Eye (tissue), 1 donor: ENCODE measurements around the gene H6PD.
"Not testable (repeated sequence)": the region's sequence is repeated elsewhere in the genome, so short reads cannot be mapped to it uniquely, and the experiment has no call there.

Experiments
- DNase-seq: peaks from one replicate; pipeline ENCODE4 v3.0.0-alpha.2; 2015

Gene H6PD

GRCh38 chr1:9281071-9281827 is 46.7 kb downstream of the H6PD start:
- DNase-seq, result no peak

- no peak for DNase-seq
Measured at GRCh38 chr1:9281908-9282695, 47.5 kb downstream of the H6PD start.

- no peak for DNase-seq
Measured at GRCh38 chr1:9282696-9282955, 48.1 kb downstream of the H6PD start.

- no peak for DNase-seq
Measured at GRCh38 chr1:9284061-9284460, 49.5 kb downstream of the H6PD start.

GRCh38 chr1:9286556-9286955 is 52.0 kb downstream of the H6PD start:
- no peak for DNase-seq

GRCh38 chr1:9289090-9289534 is 54.5 kb downstream of the H6PD start:
- DNase-seq, result peak; percentile 86

GRCh38 chr1:9289711-9290485 is 55.3 kb downstream of the H6PD start:
- no peak for DNase-seq

GRCh38 chr1:9291914-9292360 is 57.4 kb downstream of the H6PD start:
- DNase-seq, result peak; percentile 73

- peak; percentile 91 for DNase-seq
Measured at GRCh38 chr1:9292361-9293240, 58.0 kb downstream of the H6PD start, which contains the start of gene SPSB1. Gene SPSB1, plus strand, starts transcription at chr1:9292894. Its CDS starts 62,998 bp downstream, at chr1:9355892.

- DNase-seq, result no peak
Measured at GRCh38 chr1:9293241-9293532, 58.6 kb downstream of the H6PD start.

- peak; percentile 73 for DNase-seq
Measured at GRCh38 chr1:9293533-9294404, 59.2 kb downstream of the H6PD start.

- no peak for DNase-seq
Measured at GRCh38 chr1:9294405-9294773, 59.8 kb downstream of the H6PD start.

GRCh38 chr1:9294910-9295636 is 60.5 kb downstream of the H6PD start:
- DNase-seq, result peak; percentile 54

GRCh38 chr1:9295884-9296283 is 61.3 kb downstream of the H6PD start:
- DNase-seq, result no peak

GRCh38 chr1:9296850-9297249 is 62.3 kb downstream of the H6PD start:
- DNase-seq, result no peak

- no peak for DNase-seq
Measured at GRCh38 chr1:9297831-9298230, 63.3 kb downstream of the H6PD start.

- DNase-seq, result no peak
Measured at GRCh38 chr1:9298282-9298681, 63.7 kb downstream of the H6PD start.

GRCh38 chr1:9299571-9300541 is 65.3 kb downstream of the H6PD start:
- not testable (repeated sequence) for DNase-seq

GRCh38 chr1:9300573-9300972 is 66.0 kb downstream of the H6PD start:
- no peak for DNase-seq
